HL-60 (cell line): ENCODE measurements around the gene PALLD.

Experiments
- DNase-seq, 2 experiments: peaks; one replicate each; pipeline ENCODE4 v3.0.0-alpha.2; 2010 to 2020; ENCODE audit warnings: low read depth in 1 of 2, low spot score in 1 of 2
- H3K27ac ChIP-seq: fragments of 250-450 bp; sonication (Bioruptor Pico); replicated peaks from 2 replicates; pipeline ENCODE4 v1.5.1; 2020; ENCODE audit warnings: mild to moderate bottlenecking, moderate library complexity
- H3K27me3 ChIP-seq: fragments of 250-450 bp; sonication (Bioruptor Pico); 2 replicates; pipeline ENCODE4 v1.5.1; 2021; ENCODE audit warnings: mild to moderate bottlenecking, moderate library complexity; ENCODE audit not compliant: insufficient read depth, poor library complexity, severe bottlenecking
- H3K4me3 ChIP-seq: replicated peaks from 2 replicates; pipeline ENCODE4 v1.5.1; 2011; ENCODE audit warnings: mild to moderate bottlenecking, control low read depth, low read length; ENCODE audit not compliant: insufficient read depth
- CTCF ChIP-seq: IDR thresholded peaks from one replicate; pipeline ENCODE4 v1.5.1; 2011; ENCODE audit warnings: low read length, control low read depth, inconsistent platforms; ENCODE audit not compliant: insufficient read depth
- GABPA ChIP-seq: IDR thresholded peaks from 2 replicates; pipeline ENCODE4 v1.6.1; 2012; ENCODE audit warnings: low read depth
- POLR2AphosphoS5 ChIP-seq: IDR thresholded peaks from 2 replicates; pipeline ENCODE4 v1.6.1; 2012; ENCODE audit warnings: low read depth
- REST ChIP-seq: IDR thresholded peaks from 2 replicates; pipeline ENCODE4 v1.6.1; 2012; ENCODE audit warnings: low read depth; ENCODE audit not compliant: insufficient replicate concordance
- SPI1 ChIP-seq: IDR thresholded peaks from 2 replicates; pipeline ENCODE4 v1.6.1; 2012; ENCODE audit warnings: low read depth, mild to moderate bottlenecking, borderline replicate concordance

The PALLD gene

GRCh38 chr4:168615294-168616065 is 118.6 kb downstream of the PALLD start:
- H3K27ac ChIP-seq, result no peak overlapping the region
- DNase-seq, result no peak

GRCh38 chr4:168618577-168619265 is 121.9 kb downstream of the PALLD start:
- Histone ChIP-seq H3K27ac (no peak overlapping the region), H3K4me3 (no peak overlapping the region), H3K27me3 (peaks cover 5% of the 10 kb centered on the region)
- no peak for DNase-seq
- TF ChIP-seq GABPA (no peak), CTCF (no peak), SPI1 (no peak), REST (no peak)

More at GRCh38 chr4:168615294-168616065, 118.6 kb downstream of the PALLD start:
- TF ChIP-seq CTCF (no peak), GABPA (no peak), REST (no peak), POLR2AphosphoS5 (no peak)
- no peak overlapping the region for H3K4me3 ChIP-seq
- H3K27me3 ChIP-seq, result peaks cover 2% of the 10 kb centered on the region

GRCh38 chr4:168619266-168619631 is 122.4 kb downstream of the PALLD start:
- TF ChIP-seq GABPA (no peak), CTCF (no peak), REST (no peak), SPI1 (no peak), POLR2AphosphoS5 (no peak)
- H3K27ac ChIP-seq, result no peak overlapping the region
- H3K27me3 ChIP-seq, result peaks cover 5% of the 10 kb centered on the region
- no peak for DNase-seq
- no peak overlapping the region for H3K4me3 ChIP-seq
